Measurements from ENCODE around the gene WDR19.
A peak's percentile ranks its signal among the peaks of the same experiment; 100 is the strongest.
"Not testable (repeated sequence)": the region's sequence is repeated elsewhere in the genome, so short reads cannot be mapped to it uniquely, and the experiment has no call there.

Gene WDR19

DNA sequence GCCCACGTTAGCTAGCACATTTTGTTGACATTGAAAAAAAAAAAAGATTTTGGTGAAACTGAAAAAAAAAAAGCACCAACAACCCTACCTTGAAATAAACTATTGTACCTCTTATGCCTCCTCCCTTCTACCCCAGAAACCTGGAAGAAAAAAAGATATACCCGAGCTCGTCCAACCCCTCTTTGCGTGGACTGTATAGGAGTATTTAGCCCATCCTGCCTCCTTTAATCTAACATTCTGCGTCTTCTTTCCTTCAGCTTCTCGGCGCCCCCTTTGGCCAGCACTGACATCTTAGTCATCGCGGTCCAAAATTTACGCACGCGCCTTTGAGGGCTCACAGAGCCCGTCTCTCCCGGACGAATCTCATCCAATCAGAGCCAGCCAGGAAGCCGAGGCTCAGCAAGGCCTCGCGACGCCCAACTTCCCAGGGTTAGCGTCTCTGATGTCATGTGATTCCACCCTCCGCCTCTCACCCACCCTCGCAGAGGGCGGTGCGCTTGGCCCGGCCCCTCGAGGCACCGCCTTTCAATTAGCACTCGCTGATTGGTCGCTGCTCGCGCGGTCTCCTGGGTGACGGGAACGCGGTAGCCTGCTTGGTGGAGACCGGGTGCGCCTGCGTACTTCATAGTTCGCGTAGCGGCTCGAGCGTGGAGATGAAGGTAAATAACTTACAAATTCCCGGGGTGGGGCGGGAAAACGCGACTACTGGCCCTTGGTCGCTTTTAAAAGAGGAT, at the start of gene WDR19:
Gene WDR19 (plus strand): TSS at position 625 of the 734 bp plus-strand sequence. CDS start 29 bp downstream, at position 654.
- peak within 1 kb of the TSS; percentile 86 to 89 for H3K4me3 ChIP-seq (replicated peaks in 1 of 2; ENCODE audit: low read depth in 2 of 2, low read length in 2 of 2)
- DNase-seq (ENCODE audit: low read depth in 2 of 2): peak; percentile 100
- TF ChIP-seq, protein P1, sequence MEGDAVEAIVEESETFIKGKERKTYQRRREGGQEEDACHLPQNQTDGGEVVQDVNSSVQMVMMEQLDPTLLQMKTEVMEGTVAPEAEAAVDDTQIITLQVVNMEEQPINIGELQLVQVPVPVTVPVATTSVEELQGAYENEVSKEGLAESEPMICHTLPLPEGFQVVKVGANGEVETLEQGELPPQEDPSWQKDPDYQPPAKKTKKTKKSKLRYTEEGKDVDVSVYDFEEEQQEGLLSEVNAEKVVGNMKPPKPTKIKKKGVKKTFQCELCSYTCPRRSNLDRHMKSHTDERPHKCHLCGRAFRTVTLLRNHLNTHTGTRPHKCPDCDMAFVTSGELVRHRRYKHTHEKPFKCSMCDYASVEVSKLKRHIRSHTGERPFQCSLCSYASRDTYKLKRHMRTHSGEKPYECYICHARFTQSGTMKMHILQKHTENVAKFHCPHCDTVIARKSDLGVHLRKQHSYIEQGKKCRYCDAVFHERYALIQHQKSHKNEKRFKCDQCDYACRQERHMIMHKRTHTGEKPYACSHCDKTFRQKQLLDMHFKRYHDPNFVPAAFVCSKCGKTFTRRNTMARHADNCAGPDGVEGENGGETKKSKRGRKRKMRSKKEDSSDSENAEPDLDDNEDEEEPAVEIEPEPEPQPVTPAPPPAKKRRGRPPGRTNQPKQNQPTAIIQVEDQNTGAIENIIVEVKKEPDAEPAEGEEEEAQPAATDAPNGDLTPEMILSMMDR (IDR thresholded peaks at IDR 0.05; ENCODE audit: low read depth, low read length): peak; percentile 36

DNA sequence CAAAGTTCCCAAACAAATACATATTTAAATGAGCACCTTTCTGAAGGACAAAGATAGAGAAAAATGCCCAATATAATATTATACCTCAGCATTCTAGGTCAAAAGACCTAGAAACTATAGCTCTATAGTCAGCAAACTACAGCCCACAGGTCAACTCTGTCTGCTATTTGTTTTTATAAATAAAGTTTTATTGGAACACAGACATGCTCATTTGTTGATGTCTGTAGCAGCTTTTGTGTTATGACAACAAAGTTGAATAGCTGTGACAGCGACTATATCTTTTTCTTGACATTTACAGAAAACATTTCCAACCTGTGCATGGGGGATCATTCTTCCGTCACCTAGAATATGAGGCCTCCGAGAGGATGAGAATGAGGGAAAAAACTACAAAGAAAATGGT, 48.7 kb upstream of the WDR19 start:
- TF ChIP-seq, protein P1 (IDR thresholded peaks at IDR 0.05; ENCODE audit: low read depth, low read length): no peak
- H3K4me3 ChIP-seq (replicated peaks in 1 of 2; ENCODE audit: low read depth in 2 of 2, low read length in 2 of 2): no peak overlapping the region
- no peak for DNase-seq (ENCODE audit: low read depth in 2 of 2)

DNA sequence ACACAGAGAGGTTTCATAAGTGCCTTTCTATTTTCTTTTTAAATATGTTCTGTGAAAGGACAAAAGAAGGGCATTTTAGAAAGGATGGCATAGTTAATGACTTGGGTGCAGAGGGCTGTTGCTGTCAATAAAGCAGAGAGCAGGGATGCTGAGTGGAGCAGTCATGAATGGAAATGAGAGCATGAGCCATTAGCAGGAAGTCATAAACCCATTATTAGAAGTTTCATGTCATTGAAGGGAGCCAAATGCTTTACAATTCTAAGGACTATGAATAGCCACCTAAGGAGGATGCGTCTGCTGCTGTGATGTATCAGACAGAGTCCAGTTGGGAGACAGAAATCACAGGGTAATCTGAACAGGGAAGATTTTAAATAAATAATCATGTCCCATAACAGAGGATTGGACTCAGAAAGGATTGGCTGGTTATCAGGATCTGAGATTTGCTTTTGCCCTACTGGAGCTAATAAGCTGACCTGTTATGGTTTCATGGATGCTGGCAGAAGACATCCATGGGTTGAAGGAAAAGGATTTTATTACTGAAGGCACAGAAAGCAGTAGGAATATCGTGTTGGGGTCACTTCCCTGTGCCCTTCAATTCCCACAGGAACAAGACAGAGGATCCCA, 47.5 kb upstream of the WDR19 start:
- TF ChIP-seq, protein P1 (IDR thresholded peaks at IDR 0.05; ENCODE audit: low read depth, low read length): no peak
- no peak for DNase-seq (ENCODE audit: low read depth in 2 of 2)

DNA sequence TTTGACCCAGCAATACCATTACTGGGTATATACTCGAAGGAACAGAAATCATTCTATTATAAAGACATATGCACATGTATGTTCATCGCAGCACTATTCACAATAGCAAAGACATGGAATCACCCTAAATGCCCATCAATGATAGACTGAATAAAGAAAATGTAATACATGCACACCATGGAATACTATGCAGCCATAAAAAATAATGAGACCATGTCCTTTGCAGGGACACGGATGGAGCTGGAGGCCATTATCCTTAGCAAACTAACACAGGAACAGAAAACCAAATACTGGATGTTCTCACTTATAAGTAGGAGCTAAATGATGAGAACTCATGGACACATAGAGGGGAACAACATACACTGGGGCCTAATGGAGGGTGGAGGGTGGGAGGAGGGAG, 44.1 kb upstream of the WDR19 start:
- H3K4me3 ChIP-seq (replicated peaks in 1 of 2; ENCODE audit: low read depth in 2 of 2, low read length in 2 of 2); DNase-seq (ENCODE audit: low read depth in 2 of 2): not testable (repeated sequence)

More for the DNA sequence above, 47.5 kb upstream of the WDR19 start:
- no peak overlapping the region for H3K4me3 ChIP-seq (replicated peaks in 1 of 2; ENCODE audit: low read depth in 2 of 2, low read length in 2 of 2)

DNA sequence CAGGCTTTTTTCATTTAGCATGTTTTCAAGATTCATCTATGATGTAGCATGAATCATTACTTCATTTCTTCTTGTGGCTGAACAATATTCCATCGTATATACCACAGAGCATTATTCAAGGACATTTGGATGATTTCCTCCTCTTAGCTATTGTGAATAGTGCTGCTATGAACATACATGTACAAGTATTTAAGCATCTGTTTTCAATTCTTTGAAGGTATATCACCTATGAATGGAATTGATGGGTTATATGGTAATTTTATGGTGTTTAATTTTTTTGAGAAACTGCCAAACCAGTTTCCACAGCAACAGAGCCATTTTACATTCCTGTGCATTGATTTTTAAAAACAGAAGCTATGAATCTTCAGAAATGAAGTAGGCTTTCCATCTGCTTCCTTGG, 36.1 kb upstream of the WDR19 start:
- DNase-seq (ENCODE audit: low read depth in 2 of 2): no peak
- H3K4me3 ChIP-seq (replicated peaks in 1 of 2; ENCODE audit: low read depth in 2 of 2, low read length in 2 of 2): no peak overlapping the region
- TF ChIP-seq, protein P1 (IDR thresholded peaks at IDR 0.05; ENCODE audit: low read depth, low read length): no peak

DNA sequence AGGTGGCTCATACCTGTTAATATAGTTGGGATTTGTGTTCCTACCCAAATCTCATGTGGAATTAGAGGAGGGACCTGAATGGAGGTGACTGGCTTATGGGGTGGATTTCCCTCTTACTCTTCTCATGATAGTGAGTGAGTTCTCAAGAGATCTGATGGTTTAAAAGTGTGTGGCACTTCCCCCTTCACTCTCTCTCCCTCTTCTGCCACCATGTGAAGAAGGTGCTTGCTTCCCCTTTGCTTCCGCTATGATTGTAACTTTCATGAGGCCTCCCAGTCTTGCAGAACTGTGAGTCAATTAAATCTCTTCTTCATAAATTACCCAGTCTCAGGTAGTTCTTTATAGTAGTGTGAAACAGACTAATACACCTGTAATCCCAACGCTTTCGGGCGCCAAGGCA, 28.3 kb upstream of the WDR19 start:
- no peak overlapping the region for H3K4me3 ChIP-seq (replicated peaks in 1 of 2; ENCODE audit: low read depth in 2 of 2, low read length in 2 of 2)
- no peak for DNase-seq (ENCODE audit: low read depth in 2 of 2)
- TF ChIP-seq, protein P1 (IDR thresholded peaks at IDR 0.05; ENCODE audit: low read depth, low read length): no peak

DNA sequence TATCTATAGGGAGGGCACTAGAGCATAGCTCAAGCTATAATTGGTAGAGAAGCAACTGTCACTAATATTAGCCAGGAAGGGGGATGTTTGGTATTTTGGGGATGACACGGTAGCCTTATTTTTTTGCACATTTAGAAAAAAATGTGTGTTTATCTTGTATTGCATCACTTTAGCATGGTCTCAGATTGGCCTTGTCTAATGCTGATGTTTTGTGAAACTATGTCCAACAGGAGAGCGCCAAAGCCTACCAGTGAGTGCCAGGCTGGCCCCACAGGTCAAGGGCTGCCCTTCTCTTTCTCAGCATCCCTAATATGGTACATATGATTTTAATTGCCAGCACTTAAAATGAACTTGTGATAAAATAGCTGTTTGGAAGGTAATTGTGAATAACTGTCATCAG, 24.8 kb upstream of the WDR19 start:
- no peak for DNase-seq (ENCODE audit: low read depth in 2 of 2)
- H3K4me3 ChIP-seq (replicated peaks in 1 of 2; ENCODE audit: low read depth in 2 of 2, low read length in 2 of 2): no peak overlapping the region
- TF ChIP-seq, protein P1 (IDR thresholded peaks at IDR 0.05; ENCODE audit: low read depth, low read length): no peak

Data from cardiac fibroblast (primary cell).